Measurements from ENCODE around the gene MEAF6. TPM values are rescaled to one million over a fixed set of nuclear protein-coding genes. Genes with fewer than 3 reads are reported as not detected.

Gene MEAF6
- total RNA-seq, 1 donor from 2014 or later, result 59.7 TPM

GRCh38 chr1:37448185-37448584, 66.4 kb downstream of the MEAF6 start:
- intact Hi-C loops (cut with micrococcal nuclease), result no loop called here

GRCh38 chr1:37446874-37447273, 67.7 kb downstream of the MEAF6 start:
- intact Hi-C loops (cut with micrococcal nuclease), result no loop called here

- intact Hi-C loops (cut with micrococcal nuclease), result no loop called here
These were observed 71.9 kb downstream of the MEAF6 start for GRCh38 chr1:37442644-37443043.

Other genes with a start within 250 kb of the MEAF6 start
- gene ZC3H12A, start 40.2 kb downstream of the MEAF6 start, total RNA-seq, result 19.5 and 21.5 TPM in 2 replicates
- gene SNIP1, start 39.5 kb upstream of the MEAF6 start, total RNA-seq, result 27.9 and 31.5 TPM in 2 replicates
- gene DNALI1, start 42.2 kb upstream of the MEAF6 start, total RNA-seq, result 0.09 and 0.32 TPM in 2 replicates
- 68.9 TPM in 2 replicates for gene GNL2, start 81.2 kb upstream of the MEAF6 start, total RNA-seq
- gene RSPO1, start 120.1 kb upstream of the MEAF6 start, total RNA-seq, result not detected in 2 replicates
- gene CDCA8, start 177.8 kb upstream of the MEAF6 start, total RNA-seq, result 64.9 and 66.4 TPM in 2 replicates